Peyer's patch (tissue), 4 donors: ENCODE data around the gene TNNT2. TPM values are rescaled to one million over a fixed set of nuclear protein-coding genes. Genes with fewer than 3 reads are reported as not detected.

Experiments
- DNase-seq, 3 donors: peaks; one replicate each; pipeline ENCODE4 v3.0.0-alpha.2; 2017 to 2019
- H3K27ac ChIP-seq, 4 donors: fragments of 200-600 bp; sonication (generic); one replicate each; pipeline ENCODE4 v1.5.1; 2016 to 2019
- H3K27me3 ChIP-seq, 2 donors: fragments of 200-600 bp; sonication (generic); one replicate each; pipeline ENCODE4 v1.5.1; 2019
- H3K36me3 ChIP-seq, 3 donors: fragments of 200-600 bp; sonication (generic); one replicate each; pipeline ENCODE4 v1.5.1; 2016 to 2019
- H3K4me1 ChIP-seq, 4 donors: fragments of 200-600 bp; sonication (generic); one replicate each; pipeline ENCODE4 v1.5.1; 2016 to 2019
- H3K4me3 ChIP-seq, 4 donors: fragments of 200-600 bp; sonication (generic); 1 replicate in 3 of 4; 2 replicates in 1 of 4; pipeline ENCODE4 v1.5.1; 2016 to 2019; ENCODE audit warnings: mild to moderate bottlenecking in 1 of 4
- H3K9me3 ChIP-seq, 4 donors: fragments of 200-600 bp; sonication (generic); one replicate each; pipeline ENCODE4 v1.5.1; 2016 to 2019; ENCODE audit warnings: mild to moderate bottlenecking in 1 of 4
- CTCF ChIP-seq, 6 experiments: fragments of 450-650 bp in 4 of 6; fragments of 200-600 bp in 2 of 6; sonication (generic) in 1 of 6; IDR thresholded peaks; one replicate each; pipeline ENCODE4 v1.5.1; 2017 to 2019; ENCODE audit warnings: antibody characterized with exemption in 6 of 6, mild to moderate bottlenecking in 3 of 6, moderate library complexity in 1 of 6
- POLR2A ChIP-seq, 2 donors: fragments of 450-650 bp; IDR thresholded peaks; one replicate each; pipeline ENCODE4 v1.5.1; 2017; ENCODE audit warnings: antibody characterized with exemption in 2 of 2, mild to moderate bottlenecking in 2 of 2, moderate library complexity in 2 of 2
- total RNA-seq, 4 donors: library from RNA; depleted of rRNA; stranded (reverse); fragments of >200 nt; gene quantifications; one replicate each; pipeline ENCODE4 v1.1.0, GENCODE V29; 2016

Gene TNNT2
- total RNA-seq, 4 donors from 2014 or later = 0.40 to 3.7 TPM; not detected in 2

GRCh38 chr1:201325678-201326060 lies 51.8 kb downstream of the TNNT2 start:
- peak in 1 of 3 donors; percentile 24 for DNase-seq
- no peaks in the 10 kb centered on the region for H3K4me1 ChIP-seq
- no peak overlapping the region for H3K4me3 ChIP-seq
- H3K27me3 ChIP-seq = no peaks in the 10 kb centered on the region
- H3K27ac ChIP-seq = no peak overlapping the region
- H3K36me3 ChIP-seq = no peaks in the 10 kb centered on the region
- no peaks in the 10 kb centered on the region for H3K9me3 ChIP-seq
- TF ChIP-seq CTCF (IDR thresholded peaks at IDR 0.05) = no peak
- TF ChIP-seq POLR2A (IDR thresholded peaks at IDR 0.05) = no peak

DNA sequence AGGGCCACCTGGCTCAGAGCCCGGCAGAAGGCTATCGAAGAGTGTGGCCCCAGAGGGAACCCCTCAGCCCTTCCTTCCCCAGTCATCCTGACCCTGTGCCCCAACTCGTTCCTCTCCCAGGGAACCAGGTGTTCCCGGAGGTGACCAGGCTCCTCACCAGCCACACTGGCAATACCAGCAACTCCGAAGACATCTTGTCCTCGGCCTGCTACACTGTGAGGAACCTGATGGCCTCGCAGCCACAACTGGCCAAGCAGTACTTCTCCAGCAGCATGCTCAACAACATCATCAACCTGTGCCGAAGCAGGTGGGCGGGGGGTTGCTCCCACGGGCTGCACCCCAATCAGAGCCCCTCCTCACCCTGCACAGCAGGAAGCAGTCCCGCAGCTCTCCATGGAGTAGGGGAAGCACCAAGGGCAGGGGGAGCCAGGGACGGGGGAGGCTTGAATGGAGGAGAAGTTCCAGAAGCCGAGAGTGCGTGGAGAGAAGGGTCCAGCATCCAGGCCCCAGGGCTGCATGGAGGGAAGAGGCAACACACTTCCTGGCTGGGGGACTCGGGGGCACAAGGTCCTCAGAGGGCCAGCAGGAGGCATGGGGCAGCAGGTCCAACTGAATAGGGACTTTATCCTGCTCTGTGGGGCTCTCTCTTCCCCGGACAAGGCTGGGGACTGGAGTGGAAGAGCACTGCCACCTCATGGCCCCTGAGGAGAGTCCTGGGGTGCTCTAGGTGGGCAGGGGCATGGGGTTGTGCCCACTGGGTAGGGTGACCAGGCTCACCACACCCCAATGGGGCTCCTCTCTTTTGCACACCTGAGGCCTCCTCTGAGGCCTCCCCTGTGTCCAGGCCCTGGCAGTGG lies 52.4 kb downstream of the TNNT2 start:
- no peaks in the 10 kb centered on the region for H3K36me3 ChIP-seq
- no peaks in the 10 kb centered on the region for H3K27me3 ChIP-seq
- TF ChIP-seq POLR2A (IDR thresholded peaks at IDR 0.05) (no peak), CTCF (IDR thresholded peaks at IDR 0.05) (no peak)
- DNase-seq = peak in 1 of 3 donors; percentile 38
- H3K4me1 ChIP-seq = no peaks in the 10 kb centered on the region
- no peak overlapping the region for H3K4me3 ChIP-seq
- no peaks in the 10 kb centered on the region for H3K9me3 ChIP-seq
- no peak overlapping the region for H3K27ac ChIP-seq

DNA sequence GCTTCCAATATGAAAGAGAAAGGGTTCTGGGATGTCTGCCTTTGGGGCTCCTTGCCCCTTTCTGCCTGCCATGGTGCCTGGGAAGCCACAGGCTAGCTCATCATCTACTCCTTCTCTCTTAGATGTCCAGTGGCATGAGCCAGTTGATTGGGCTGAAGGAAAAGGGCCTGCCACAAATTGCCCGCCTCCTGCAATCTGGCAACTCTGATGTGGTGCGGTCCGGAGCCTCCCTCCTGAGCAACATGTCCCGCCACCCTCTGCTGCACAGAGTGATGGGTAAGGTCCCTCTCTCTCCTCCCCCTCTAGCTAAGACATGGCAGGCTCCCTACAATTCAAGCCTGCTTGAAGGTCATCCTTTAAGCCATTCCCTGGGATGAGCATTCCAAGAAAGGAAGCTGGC lies 53.2 kb downstream of the TNNT2 start:
- H3K27me3 ChIP-seq = no peaks in the 10 kb centered on the region
- peak in 1 of 3 donors; percentile 8 for DNase-seq
- no peak overlapping the region for H3K27ac ChIP-seq
- H3K4me3 ChIP-seq = no peak overlapping the region
- TF ChIP-seq POLR2A (IDR thresholded peaks at IDR 0.05) (no peak), CTCF (IDR thresholded peaks at IDR 0.05) (no peak)
- no peaks in the 10 kb centered on the region for H3K4me1 ChIP-seq
- no peaks in the 10 kb centered on the region for H3K36me3 ChIP-seq
- no peaks in the 10 kb centered on the region for H3K9me3 ChIP-seq

GRCh38 chr1:201322653-201323510 lies 54.6 kb downstream of the TNNT2 start:
- Histone ChIP-seq H3K4me3 (no peak overlapping the region), H3K9me3 (no peaks in the 10 kb centered on the region), H3K27me3 (no peaks in the 10 kb centered on the region), H3K36me3 (no peaks in the 10 kb centered on the region), H3K27ac (no peak overlapping the region), H3K4me1 (no peaks in the 10 kb centered on the region)
- DNase-seq = peak in 1 of 3 donors; percentile 33
- TF ChIP-seq POLR2A (IDR thresholded peaks at IDR 0.05) (no peak), CTCF (IDR thresholded peaks at IDR 0.05) (no peak)

DNA sequence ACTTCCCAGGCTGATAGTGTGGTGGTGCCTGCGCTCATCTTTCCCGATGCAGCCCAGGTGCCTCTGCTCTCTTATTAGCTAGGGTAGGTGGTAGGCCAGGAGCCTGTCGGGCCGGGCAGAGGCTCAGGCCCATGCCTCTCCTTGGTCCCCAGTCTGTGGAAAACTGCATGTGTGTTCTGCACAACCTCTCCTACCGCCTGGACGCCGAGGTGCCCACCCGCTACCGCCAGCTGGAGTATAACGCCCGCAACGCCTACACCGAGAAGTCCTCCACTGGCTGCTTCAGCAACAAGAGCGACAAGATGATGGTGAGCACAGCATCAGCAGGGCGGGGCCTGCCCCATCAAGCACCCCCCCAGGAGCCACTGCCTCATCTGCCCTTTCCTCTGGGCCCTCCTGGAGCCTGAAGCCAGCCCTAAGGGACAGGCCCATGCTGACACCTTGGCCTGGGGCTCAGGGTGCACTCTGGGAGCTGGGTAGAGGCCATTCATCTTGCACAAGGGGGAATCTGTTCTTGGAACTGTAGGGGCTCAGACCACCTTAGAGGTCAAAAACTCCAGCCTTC lies 55.6 kb downstream of the TNNT2 start:
- Histone ChIP-seq H3K9me3 (no peaks in the 10 kb centered on the region), H3K4me1 (no peaks in the 10 kb centered on the region), H3K27ac (no peak overlapping the region), H3K36me3 (no peaks in the 10 kb centered on the region), H3K27me3 (no peaks in the 10 kb centered on the region), H3K4me3 (no peak overlapping the region)
- DNase-seq = peak in 1 of 3 donors; percentile 30
- TF ChIP-seq POLR2A (IDR thresholded peaks at IDR 0.05) (no peak), CTCF (IDR thresholded peaks at IDR 0.05) (no peak)
